Hindlimb muscle (tissue), 1 donor: ENCODE results near the gene SNX5. TPM values are rescaled to one million over a fixed set of nuclear protein-coding genes. Genes with fewer than 3 reads are reported as not detected.
"Not testable (repeated sequence)": the region's sequence is repeated elsewhere in the genome, so short reads cannot be mapped to it uniquely, and the experiment has no call there.

Experiments used
- DNase-seq: peaks from one replicate; pipeline ENCODE4 v3.0.0-alpha.2; 2013
- polyA plus RNA-seq: library from polyadenylated mRNA; unstranded; fragments of 120-200 nt; gene quantifications from one replicate; pipeline ENCODE4 v1.2.1, GENCODE V29; 2013; ENCODE audit not compliant: insufficient read length

Gene SNX5
- polyA plus RNA-seq, 1 donor: 101 TPM

- no peak for DNase-seq
Measured at GRCh38 chr20:17992847-17993513, 24.4 kb upstream of the SNX5 start.

DNA sequence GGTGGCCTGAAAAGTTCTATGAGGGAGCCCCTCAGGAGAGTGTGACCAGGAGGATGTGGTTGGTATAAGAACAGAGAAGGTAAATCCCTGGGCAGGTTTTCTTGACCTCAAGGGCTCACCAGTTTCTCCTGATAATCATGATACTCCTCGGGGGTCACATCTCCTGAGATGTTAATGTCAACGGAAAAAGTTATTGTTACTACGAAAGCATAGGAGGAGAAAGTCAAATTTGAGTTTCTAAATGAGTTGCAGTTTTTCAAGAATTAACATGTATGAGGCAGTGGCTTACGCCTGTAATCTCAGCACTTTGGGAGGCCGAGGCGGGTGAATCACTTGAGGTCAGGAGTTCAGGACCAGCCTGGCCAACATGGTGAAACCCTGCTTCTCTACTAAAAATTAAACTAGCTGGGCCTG, 23.6 kb upstream of the SNX5 start:
- no peak for DNase-seq

DNA sequence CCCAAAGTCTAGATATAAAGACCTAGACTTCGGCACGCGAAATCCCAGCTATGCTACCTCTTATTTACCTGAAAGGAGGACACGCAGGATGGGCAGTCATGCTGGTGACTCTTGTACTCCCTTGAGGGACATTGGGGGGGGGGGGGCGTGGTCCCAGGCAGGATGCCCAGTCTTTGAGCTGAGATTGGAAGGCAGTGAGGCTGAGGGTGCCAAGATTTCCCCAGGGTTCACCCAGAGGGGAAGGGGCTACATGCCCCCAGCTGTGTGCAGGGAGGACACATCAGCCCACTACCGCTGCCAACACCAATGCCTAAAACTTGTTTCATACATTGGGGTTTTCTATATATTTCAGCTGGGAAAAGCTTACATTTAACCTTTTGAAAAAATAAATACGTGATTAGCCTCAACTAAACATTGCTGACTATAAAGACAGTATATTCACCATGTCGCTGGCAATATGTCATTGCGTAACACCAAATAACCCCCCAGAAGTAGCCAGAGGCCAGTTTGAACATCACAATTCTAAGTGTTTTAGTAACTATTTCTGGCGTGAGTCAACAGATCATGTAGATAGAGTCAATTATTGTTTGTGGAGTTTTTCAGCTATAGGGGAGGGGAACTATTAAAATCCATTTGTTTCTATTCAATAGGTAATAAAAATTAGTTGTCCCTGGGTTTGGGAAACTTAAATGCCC, 21.8 kb upstream of the SNX5 start:
- no peak for DNase-seq

GRCh38 chr20:17987988-17988387, 19.4 kb upstream of the SNX5 start:
- no peak for DNase-seq

DNA sequence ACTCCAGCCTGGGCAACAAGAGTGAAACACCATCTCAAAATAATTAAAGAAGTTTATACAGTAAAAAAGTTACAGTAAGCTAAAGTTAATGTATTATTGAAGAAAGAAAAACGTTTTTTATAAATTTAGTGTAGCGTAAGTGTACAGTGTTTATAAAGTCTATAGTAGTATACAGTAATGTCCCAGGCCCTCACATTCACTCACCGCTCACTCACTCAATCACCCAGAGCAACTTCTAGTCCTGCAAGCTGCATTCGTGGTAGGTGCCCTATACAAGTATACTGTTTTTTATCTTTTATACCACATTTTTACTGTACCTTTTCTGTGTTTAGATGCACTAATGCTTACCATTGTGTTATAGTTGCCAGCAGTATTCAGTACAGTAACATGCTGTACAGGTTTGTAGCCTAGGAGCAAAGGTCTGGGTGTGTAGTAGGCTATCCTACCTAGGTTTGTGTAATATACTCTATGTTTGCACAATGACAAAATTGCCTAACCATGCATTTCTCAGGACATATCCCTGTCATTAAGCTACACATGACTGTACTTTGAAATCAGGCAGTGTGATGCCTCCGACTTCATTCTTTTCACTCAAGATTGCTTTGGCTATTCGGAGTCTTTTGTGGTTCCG, 16.9 kb upstream of the SNX5 start:
- DNase-seq: no peak

DNA sequence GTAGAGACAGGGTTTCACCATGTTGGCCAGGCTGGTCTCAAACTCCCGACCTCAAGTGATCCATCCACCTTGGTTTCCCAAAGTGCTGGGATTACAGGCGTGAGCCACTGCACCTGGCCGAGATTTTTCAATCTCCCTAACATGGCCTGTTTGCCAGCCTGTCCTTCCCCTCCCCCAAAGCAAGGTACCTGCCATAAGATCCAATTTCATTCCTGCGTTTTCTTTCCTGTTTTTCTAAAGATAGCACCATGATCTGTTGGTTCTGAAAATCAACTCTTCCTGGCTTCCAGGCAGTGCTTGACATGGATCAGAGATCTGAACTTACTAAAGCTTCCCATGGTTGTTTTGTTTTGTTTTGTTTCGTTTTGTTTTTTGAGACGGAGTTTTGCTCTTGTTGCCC, 7.7 kb upstream of the SNX5 start:
- no peak for DNase-seq

GRCh38 chr20:17972121-17972520, 3.5 kb upstream of the SNX5 start:
- DNase-seq: no peak

DNA sequence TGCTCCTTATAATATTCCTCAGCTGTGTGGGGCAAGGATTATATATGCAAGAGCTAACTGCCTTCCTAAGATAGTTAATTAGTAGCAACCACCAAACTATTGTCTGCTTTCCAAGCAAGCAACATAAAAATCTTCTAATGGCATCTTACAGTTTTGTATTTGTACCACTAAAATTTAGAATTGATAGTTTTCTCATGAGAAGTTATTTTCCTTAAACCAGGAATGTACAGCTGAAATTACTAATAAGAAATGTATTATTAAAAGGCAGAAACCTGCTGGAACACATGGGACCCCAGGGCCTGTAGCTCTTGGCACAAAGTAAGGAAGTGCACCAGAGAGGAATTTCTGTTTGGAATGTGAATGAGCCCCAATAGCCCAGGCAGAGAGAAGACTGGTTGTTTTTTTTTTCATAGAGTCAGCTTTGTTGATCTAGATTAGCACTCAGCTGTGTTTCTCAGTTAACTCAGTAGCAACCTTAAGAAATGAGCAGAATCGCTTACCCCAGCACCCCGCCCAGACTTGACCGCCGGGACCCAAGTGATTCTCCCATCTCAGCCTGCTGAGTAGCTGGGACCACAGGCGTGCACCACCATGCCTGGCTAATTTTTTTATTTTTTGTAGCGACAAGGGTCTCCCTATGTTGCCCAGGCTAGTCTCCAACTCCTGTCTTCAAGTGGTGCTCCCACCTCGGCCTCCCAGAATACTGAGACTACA, 2.9 kb upstream of the SNX5 start:
- no peak for DNase-seq

DNA sequence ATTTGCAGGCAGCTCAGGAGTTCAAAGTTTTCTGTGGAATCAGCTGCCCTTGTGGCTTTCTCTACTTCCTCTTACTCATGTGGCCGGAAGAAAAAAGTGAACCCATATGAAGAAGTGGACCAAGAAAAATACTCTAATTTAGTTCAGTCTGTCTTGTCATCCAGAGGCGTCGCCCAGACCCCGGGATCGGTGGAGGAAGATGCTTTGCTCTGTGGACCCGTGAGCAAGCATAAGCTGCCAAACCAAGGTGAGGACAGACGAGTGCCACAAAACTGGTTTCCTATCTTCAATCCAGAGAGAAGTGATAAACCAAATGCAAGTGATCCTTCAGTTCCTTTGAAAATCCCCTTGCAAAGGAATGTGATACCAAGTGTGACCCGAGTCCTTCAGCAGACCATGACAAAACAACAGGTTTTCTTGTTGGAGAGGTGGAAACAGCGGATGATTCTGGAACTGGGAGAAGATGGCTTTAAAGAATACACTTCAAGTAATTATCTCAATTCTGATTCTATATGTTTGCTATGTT, 1.4 kb upstream of the SNX5 start:
- DNase-seq: peak; percentile 23

- DNase-seq: peak; percentile 50
Measured at GRCh38 chr20:17969278-17969883, 787 bp upstream of the SNX5 start.

DNA sequence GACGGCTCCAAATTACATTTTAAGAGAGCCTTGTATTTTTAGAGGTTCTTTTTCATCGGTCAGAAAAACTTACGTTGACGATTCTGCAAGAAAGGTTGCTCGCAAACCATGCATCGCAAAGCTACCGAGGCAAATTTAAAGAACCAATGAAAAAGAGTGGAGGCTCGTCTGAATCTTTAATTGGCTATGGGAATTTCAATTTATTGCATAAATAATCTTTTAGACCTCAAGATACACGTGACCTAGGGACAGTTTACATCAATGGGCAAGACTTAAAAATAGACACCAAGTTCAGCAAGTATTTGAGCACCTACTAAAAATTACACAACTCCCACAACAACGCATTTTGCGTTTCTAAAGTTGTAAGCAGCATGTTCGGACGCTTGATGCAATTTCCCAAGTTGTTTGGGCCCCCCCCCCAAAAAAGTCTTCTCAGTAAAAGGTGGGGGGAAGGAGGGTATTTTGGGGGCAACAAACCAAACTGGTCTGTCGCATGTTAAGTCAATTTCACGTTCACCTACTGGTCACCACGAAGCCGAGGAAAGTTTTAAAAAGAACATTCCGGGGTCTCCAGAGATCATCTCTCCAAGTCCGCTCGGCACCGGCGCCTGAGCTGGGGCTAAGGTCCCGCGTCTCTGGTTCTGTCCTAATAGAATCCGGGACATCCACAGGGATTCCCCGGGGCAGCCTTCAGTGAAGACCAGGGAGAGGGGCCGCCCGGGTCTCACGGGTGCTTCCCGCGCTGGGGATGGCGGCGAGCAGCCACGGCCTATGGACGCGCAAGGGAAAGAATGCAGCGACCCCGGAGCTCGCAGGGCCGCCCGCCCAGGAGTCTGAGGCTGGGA, 851 bp downstream of the SNX5 start:
- DNase-seq: peak; percentile 25

DNA sequence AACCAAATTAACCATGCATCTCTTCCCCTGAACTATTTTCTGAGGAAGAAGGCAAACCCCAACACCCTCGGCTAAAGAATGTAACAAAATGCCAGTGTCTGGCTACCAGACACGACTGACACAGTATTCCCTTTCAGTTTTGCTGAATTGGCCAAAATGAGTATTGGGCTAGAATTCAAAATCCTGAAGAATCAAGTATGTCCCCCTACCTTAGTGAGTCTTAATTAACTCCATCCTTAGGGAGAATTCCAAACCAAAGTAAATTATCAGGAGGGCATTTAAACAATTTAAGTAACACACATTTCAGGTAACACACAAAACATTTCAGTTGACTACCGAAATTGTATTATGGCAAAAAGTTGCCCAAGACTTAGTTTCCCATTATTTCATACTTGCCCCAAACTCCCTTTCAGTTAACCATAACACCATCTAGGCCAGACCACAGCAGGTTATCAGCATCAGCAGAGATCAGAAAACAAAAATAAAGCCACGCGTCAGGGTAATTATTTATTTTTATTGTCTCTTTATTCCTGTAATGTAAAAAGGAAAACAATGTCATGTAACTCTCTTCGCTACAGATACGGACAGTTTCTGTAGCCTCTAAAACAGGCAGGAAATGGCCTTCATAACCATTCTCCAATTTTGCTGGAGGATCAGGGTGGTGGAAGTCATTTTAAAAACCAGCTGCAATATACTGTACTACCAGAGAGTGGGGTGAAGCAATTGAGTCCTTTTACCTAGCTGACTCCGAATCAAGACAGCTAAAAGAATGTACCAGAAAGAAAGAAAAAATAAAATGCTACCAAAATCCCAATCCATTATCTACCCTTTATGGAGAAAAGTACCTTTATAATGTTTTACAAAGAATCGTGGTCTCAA, 1.9 kb downstream of the SNX5 start:
- DNase-seq: peak; percentile 34

DNA sequence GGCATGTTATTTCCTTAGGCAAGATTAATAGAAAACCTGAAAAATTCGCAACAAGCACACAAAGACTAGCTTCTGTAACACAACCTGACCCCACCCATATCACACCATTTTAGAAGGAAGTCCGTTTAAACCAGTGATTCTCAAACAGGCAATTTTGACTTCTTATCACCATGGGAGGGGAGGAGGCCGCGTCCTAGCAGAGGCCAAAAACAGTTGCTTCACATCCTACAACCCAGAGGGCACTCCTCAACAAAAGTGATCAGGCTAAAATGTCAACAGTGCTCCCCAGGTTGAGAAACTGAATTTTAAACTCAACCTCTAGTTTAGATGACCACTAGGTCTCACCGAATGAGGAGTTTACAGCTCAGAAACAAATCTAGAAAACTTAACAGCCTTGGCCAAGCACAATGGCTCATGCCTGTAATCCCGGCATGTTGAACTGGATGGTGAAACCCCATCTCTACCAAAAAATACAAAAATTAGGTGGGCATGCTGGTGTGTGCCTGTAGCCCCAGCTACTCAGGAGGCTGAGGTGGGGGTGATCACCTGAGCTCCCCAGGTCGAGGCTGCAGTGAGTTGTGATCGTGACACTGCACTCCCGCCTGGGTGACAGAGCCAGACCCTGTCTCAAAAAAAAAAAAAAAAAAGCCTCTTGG, 3.4 kb downstream of the SNX5 start:
- DNase-seq: no peak

DNA sequence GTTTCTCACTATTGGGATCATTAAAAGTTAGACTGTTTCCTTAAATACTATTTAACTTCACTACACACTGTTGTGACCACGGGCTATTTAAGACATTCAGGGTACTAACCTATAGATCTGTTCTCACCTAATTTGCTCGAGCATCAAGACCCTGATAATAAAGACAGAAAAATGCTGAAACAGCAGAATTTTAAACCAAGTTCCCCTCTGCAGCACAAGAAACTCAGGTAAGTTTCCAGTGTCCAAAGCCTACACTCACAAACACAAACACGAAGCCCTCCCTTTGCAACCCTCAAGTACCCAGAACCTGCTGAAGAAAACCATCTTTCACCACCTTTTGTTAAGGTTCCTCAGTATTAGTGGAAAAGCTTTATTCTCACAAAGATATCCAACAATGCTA, 4.0 kb downstream of the SNX5 start:
- no peak for DNase-seq

DNA sequence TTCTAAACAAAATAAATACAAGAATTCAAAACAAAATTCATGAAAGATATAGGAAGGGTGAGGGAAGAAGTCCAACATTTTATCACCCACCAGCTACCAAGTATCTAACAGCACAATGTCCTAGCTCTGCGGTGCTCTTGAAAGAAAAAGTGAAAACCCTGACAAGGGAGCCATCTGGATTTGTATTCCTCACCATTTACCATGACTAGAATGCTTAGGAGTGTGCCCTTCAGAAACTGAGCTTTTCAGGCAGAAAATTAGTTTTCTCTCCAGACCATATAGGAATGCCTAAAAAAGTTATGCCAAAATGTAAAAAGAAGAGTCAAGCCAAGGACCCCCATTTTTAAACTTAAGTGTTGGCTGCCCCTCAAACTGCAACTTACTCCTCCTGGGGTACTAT, 4.5 kb downstream of the SNX5 start:
- no peak for DNase-seq

DNA sequence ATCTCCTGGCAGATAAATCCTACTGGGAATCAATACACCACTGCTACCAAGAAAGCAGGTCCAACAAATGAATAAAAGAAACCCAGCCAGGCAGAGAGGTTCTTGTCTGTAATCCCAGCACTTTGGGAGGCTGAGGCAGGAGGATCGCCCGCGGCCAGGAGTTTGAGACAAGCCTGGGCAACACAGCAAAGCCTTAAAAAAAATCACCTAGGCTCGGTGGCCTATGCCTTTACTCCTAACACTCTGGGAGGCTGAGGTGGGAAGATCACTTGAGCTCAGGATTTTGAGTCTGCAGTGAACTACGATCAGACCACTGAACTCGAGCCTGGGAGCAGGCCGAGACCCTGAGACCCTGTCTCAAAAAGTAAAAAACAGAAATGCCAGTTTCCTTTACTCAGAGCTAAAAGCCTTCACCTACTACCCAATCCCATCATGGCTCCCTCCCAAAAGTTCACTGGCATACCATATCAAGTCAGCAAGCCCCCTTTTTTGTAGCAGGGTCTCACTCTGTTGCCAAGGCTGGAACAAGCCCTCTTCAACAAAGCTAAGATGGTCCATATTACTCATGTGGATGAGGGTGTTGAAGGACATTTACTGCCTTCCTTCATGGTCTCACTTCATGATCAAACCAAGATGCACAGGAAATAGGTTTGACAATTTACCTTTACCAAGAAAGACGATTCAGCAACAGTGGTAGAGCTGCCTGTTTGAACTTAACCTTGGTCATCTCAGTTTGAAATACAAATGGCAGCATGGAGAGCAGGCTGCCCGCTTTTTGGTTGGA, 5.3 kb downstream of the SNX5 start:
- no peak for DNase-seq

- DNase-seq: no peak
Measured at GRCh38 chr20:17961587-17961940, 7.0 kb downstream of the SNX5 start.

- no peak for DNase-seq
Measured at GRCh38 chr20:17960927-17961586, 7.5 kb downstream of the SNX5 start.

- not testable (repeated sequence) for DNase-seq
Measured at GRCh38 chr20:17960400-17960885, 8.2 kb downstream of the SNX5 start.
